Left ventricle myocardium inferior (tissue), 1 donor: ENCODE data around the gene SNAPIN. TPM values are rescaled to one million over a fixed set of nuclear protein-coding genes. Genes with fewer than 3 reads are reported as not detected.

Experiments used
- DNase-seq: peaks from one replicate; pipeline ENCODE4 v3.0.0-alpha.2; 2020
- H3K27ac ChIP-seq: fragments of 200-600 bp; replicated peaks from 2 replicates; pipeline ENCODE4 v1.8.0; 2021
- H3K27me3 ChIP-seq: fragments of 200-600 bp; 2 replicates; pipeline ENCODE4 v1.8.0; 2021; ENCODE audit warnings: low read depth
- H3K36me3 ChIP-seq: fragments of 200-600 bp; 2 replicates; pipeline ENCODE4 v1.8.0; 2021
- H3K4me1 ChIP-seq: fragments of 200-600 bp; 2 replicates; pipeline ENCODE4 v1.8.0; 2021
- H3K4me3 ChIP-seq: fragments of 200-600 bp; 2 replicates; pipeline ENCODE4 v1.8.0; 2021; ENCODE audit warnings: mild to moderate bottlenecking, moderate library complexity
- H3K9me3 ChIP-seq: fragments of 200-600 bp; replicated peaks from 2 replicates; pipeline ENCODE4 v1.8.0; 2021
- CTCF ChIP-seq: fragments of 200-600 bp; IDR thresholded peaks from 2 replicates; pipeline ENCODE4 v1.8.0; 2021; ENCODE audit warnings: antibody characterized with exemption, mild to moderate bottlenecking, borderline replicate concordance
- intact Hi-C: fragments of 100-400 bp; cut with micrococcal nuclease; formaldehyde crosslinking; loops from one replicate; pipeline ENCODE4 v1.11.0; 2022
- total RNA-seq: library from RNA; stranded (reverse); fragmentation: NEBNext Ultra II Directional; extraction: Animal tissue kit (Norgen Biotek cat#: 25700); gene quantifications from one replicate; pipeline ENCODE4 v1.2.1, GENCODE V29; 2021
- donor health status: DM: no; HTN: yes; CAD: no; lungs with severe emphysema.

The SNAPIN gene
- total RNA-seq, 1 donor from 2014 or later: 67.0 TPM

DNA sequence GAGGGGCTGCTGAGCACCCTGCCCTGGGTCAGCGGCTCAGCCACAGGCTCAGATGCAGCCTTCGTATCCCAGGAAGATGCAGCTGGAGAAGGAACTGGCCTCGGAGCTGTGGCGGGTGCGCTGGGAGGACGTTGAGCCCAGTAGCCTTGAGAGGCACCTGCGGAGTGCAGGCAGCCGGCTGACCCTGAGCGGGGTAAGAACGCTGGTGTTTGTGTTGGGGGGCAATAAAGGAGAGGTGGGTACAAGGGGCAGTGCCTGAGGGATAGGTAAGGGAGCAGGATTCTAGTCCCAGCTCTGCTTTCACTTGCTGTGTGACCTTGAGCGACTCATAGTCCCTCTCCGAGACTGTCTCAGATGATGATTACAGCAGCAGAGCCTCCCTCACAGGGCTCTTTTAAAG is 26.4 kb downstream of the SNAPIN start:
- Histone ChIP-seq H3K36me3 (peaks cover 12% of the 10 kb centered on the region), H3K27me3 (peaks cover under 1% of the 10 kb centered on the region), H3K4me1 (peaks cover 9% of the 10 kb centered on the region), H3K4me3 (no peak overlapping the region), H3K9me3 (no peaks in the 10 kb centered on the region), H3K27ac (no peak overlapping the region)
- no peak for TF ChIP-seq CTCF
- intact Hi-C loops: no loop called here
- DNase-seq: no peak

DNA sequence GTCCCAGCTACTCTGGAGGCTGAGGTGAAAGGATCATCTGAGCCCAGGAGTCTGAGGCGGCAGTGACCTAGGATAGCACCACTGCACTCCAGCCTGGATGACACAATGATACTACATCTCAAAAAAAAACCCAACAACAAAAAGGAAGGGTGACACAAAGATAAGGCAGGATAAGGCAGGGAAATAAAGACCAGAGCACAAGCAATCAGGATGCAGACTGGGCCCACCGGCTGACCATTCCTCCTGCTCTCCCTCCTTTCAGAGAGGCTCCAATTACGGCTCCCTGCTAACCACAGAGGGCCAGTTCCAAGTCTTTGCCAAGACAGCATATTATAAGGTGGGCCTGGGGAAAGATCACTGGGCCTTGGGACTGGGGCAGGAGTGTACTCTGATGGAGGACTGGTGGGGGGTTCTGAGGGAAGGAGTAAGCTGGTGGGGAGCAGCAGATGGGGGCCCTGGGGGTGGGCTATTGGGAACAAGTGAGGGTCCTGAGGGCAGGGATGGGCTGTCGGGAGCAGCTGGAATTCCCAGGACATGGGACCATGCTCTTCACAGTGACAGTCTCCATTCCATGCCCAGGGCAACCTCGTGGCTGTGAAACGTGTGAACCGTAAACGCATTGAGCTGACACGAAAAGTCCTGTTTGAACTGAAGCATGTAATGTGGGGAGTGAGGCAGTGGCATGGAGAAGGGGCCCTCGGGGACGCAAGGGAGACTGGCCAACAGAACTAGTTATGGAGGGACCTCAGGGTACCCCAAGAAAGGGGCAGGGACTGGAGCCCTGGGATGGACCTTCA is 27.2 kb downstream of the SNAPIN start:
- no peaks in the 10 kb centered on the region for H3K27me3 ChIP-seq
- H3K27ac ChIP-seq: no peak overlapping the region
- H3K9me3 ChIP-seq: no peaks in the 10 kb centered on the region
- no peak for TF ChIP-seq CTCF
- peaks cover 12% of the 10 kb centered on the region for H3K36me3 ChIP-seq
- H3K4me3 ChIP-seq: no peak overlapping the region
- peaks cover 5% of the 10 kb centered on the region for H3K4me1 ChIP-seq
- DNase-seq: no peak
- intact Hi-C loops: no loop called here

GRCh38 chr1:153687346-153688125 is 29.0 kb downstream of the SNAPIN start:
- H3K27me3 ChIP-seq: no peaks in the 10 kb centered on the region
- DNase-seq: no peak
- no peak for TF ChIP-seq CTCF
- H3K36me3 ChIP-seq: peaks cover 12% of the 10 kb centered on the region
- H3K9me3 ChIP-seq: no peaks in the 10 kb centered on the region
- peak overlapping the region; percentile 23 for H3K27ac ChIP-seq
- no peak overlapping the region for H3K4me3 ChIP-seq
- no peaks in the 10 kb centered on the region for H3K4me1 ChIP-seq
- intact Hi-C loops: no loop called here

GRCh38 chr1:153688276-153688675 is 29.8 kb downstream of the SNAPIN start:
- Histone ChIP-seq H3K36me3 (peaks cover 12% of the 10 kb centered on the region), H3K27me3 (no peaks in the 10 kb centered on the region), H3K4me1 (no peaks in the 10 kb centered on the region), H3K9me3 (no peaks in the 10 kb centered on the region), H3K27ac (peak overlapping the region; percentile 23), H3K4me3 (no peak overlapping the region)
- intact Hi-C loops: no loop called here
- DNase-seq: no peak
- TF ChIP-seq CTCF: no peak

GRCh38 chr1:153688736-153689328 is 30.3 kb downstream of the SNAPIN start:
- DNase-seq: no peak
- Histone ChIP-seq H3K9me3 (no peaks in the 10 kb centered on the region), H3K27me3 (no peaks in the 10 kb centered on the region), H3K4me1 (no peaks in the 10 kb centered on the region), H3K27ac (no peak overlapping the region), H3K4me3 (no peak overlapping the region), H3K36me3 (peaks cover 12% of the 10 kb centered on the region)
- intact Hi-C loops: no loop called here
- no peak for TF ChIP-seq CTCF
